ENCODE data around the gene PALM. TPM values are rescaled to one million over a fixed set of nuclear protein-coding genes. Genes with fewer than 3 reads are reported as not detected.
A peak's percentile ranks its signal among the peaks of the same experiment; 100 is the strongest.

The PALM gene
- total and polyA plus RNA-seq, 10 of the 15 experiments (the other 5 are each of a cell fraction or from before 2014, with no cell fraction given): 0.09 to 0.95 (median 0.23) TPM; not detected in 2

- intact Hi-C loops (cut with micrococcal nuclease; ENCODE audit: unreplicated experiment) (no loop called here), in situ Hi-C loops (cut with MboI) (no loop called here)
- ChIA-PET SMC1A (ENCODE audit: uncharacterized antibody, unreplicated experiment) (no interaction called here), POLR2A (interaction anchor here (0.7 kb wide), 1 partner anchor 108 kb away, joined by 6 read pairs; no protein-coding TSS in a partner anchor), RAD21 (ENCODE audit: unreplicated experiment) (no interaction called here), CTCF (no interaction called here)
- Histone ChIP-seq H3K79me2 (ENCODE audit: control insufficient read depth, insufficient read depth, low read length) (peaks cover 12% of the 10 kb centered on the region), H3K9ac (ENCODE audit: control insufficient read depth, insufficient read depth, low read length) (no peak overlapping the region), H3K9me3 (replicated peaks; ENCODE audit: control insufficient read depth, insufficient read depth, low read length) (no peaks in the 10 kb centered on the region), H3K27ac (ENCODE audit: control insufficient read depth, insufficient read depth) (no peak overlapping the region), H3K4me3 (no peak overlapping the region), H3K4me2 (ENCODE audit: control insufficient read depth, insufficient read depth) (no peak overlapping the region), H3K4me1 (ENCODE audit: control insufficient read depth, insufficient read depth, low read length) (no peaks in the 10 kb centered on the region), H2AFZ (ENCODE audit: control insufficient read depth, low read depth, low read length) (no peak overlapping the region), H4K20me1 (ENCODE audit: control insufficient read depth, insufficient read depth) (peaks cover 2% of the 10 kb centered on the region), H3K27me3 (replicated peaks in 1 of 2; ENCODE audit: control insufficient read depth in 2 of 2, insufficient read depth in 2 of 2, low read length in 1 of 2) (no peaks in the 10 kb centered on the region; a peak in 1 of 4 replicates), H3K36me3 (ENCODE audit: control insufficient read depth in 2 of 2, insufficient read depth in 2 of 2, low read length in 1 of 2) (no peaks in the 10 kb centered on the region; a peak in 3 of 4 replicates)
- FAIRE-seq (no peak), DNase-seq (ENCODE audit: low read depth, low spot score) (no peak), ATAC-seq (no peak)
- BruUV-seq (replicated peaks): no TSS peak
- 94% methylated on average over 12 of the region's 12 CpGs for WGBS (ENCODE audit: insufficient coverage, insufficient replicate concordance, low lambda C conversion rate, missing lambda C conversion rate)
- peak; percentile 76 for TF ChIP-seq BCL3 (IDR thresholded peaks at IDR 0.05; ENCODE audit: borderline replicate concordance, insufficient read depth, low read depth, low read length, poor library complexity, severe bottlenecking)
- TF ChIP-seq SP1 (IDR thresholded peaks at IDR 0.05; ENCODE audit: low read depth, low read length): no peak
These were observed 85.1 kb downstream of the PALM start for GRCh38 chr19:793806-794205.

DNA sequence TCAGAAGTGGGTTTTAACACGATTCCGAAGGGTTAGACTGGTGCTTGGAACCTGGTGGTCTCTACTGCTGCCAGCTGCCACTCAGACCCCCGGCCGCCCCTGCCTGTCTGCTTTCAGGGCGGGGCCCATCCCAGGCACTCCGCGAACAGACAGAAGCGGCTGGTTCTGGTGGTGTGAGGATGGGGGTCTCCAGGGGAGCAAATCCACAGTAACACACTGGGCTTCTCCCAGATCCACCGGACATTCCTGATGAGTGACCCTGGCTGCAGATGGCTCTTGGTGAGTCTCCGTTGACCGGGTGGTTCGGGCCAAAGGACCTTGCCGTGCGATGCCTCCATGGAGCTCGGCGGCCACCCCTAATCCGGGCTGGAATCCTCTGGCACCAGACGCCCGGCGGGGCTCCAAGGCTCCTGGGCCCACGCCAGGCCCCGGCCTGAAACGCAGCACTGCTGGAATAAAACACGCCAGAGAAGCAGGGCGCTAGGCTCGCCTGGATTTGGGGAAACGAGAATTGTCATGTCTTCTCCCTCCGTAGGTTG, 86.4 kb downstream of the PALM start:
- intact Hi-C loops (cut with micrococcal nuclease; ENCODE audit: unreplicated experiment): no loop called here
- H3K27me3 ChIP-seq (replicated peaks in 1 of 2; ENCODE audit: control insufficient read depth in 2 of 2, insufficient read depth in 2 of 2, low read length in 1 of 2): no peaks in the 10 kb centered on the region
- peaks cover 13% of the 10 kb centered on the region for H4K20me1 ChIP-seq (ENCODE audit: control insufficient read depth, insufficient read depth)
- H3K9me3 ChIP-seq (replicated peaks; ENCODE audit: control insufficient read depth, insufficient read depth, low read length): no peaks in the 10 kb centered on the region
- no peak overlapping the region for H3K9ac ChIP-seq (ENCODE audit: control insufficient read depth, insufficient read depth, low read length)
- H2AFZ ChIP-seq (ENCODE audit: control insufficient read depth, low read depth, low read length): no peak overlapping the region
- CTCF ChIA-PET: no interaction called here
- H3K27ac ChIP-seq (ENCODE audit: control insufficient read depth, insufficient read depth): no peak overlapping the region
- peak; percentile 54 for TF ChIP-seq BCL3 (IDR thresholded peaks at IDR 0.05; ENCODE audit: borderline replicate concordance, insufficient read depth, low read depth, low read length, poor library complexity, severe bottlenecking)
- no peak for TF ChIP-seq DPF2 (IDR thresholded peaks at IDR 0.05)
- TF ChIP-seq ETV6 (conservative IDR thresholded peaks at IDR 0.05 in 1 of 2, IDR thresholded peaks at IDR 0.05 in 1 of 2; ENCODE audit: borderline replicate concordance in 1 of 2, low read depth in 1 of 2): no peak
- peak; percentile 27; the same call in 1 of the 2 replicates for TF ChIP-seq IKZF1 (conservative IDR thresholded peaks at IDR 0.05)
- TF ChIP-seq SMAD5 (IDR thresholded peaks at IDR 0.05; ENCODE audit: low read depth): no peak
- TF ChIP-seq MLLT1 (IDR thresholded peaks at IDR 0.05): no peak
- SMC1A ChIA-PET (ENCODE audit: uncharacterized antibody, unreplicated experiment): no interaction called here
- no peak for ATAC-seq
- POLR2A ChIA-PET: no interaction called here
- BruUV-seq (replicated peaks): no TSS peak
- H3K4me1 ChIP-seq (ENCODE audit: control insufficient read depth, insufficient read depth, low read length): peaks cover under 1% of the 10 kb centered on the region; the same call in 1 of the 2 replicates
- FAIRE-seq: no peak
- in situ Hi-C loops (cut with MboI): no loop called here
- 95% methylated on average over 28 of the region's 28 CpGs for WGBS (ENCODE audit: insufficient coverage, insufficient replicate concordance, low lambda C conversion rate, missing lambda C conversion rate)
- H3K79me2 ChIP-seq (ENCODE audit: control insufficient read depth, insufficient read depth, low read length): peaks cover 25% of the 10 kb centered on the region
- H3K4me2 ChIP-seq (ENCODE audit: control insufficient read depth, insufficient read depth): no peak overlapping the region
- H3K36me3 ChIP-seq (ENCODE audit: control insufficient read depth in 2 of 2, insufficient read depth in 2 of 2, low read length in 1 of 2): peaks cover 6 to 8% of the 10 kb centered on the region in 2 experiments; a peak in 3 of 4 replicates
- no peak overlapping the region for H3K4me3 ChIP-seq
- DNase-seq (ENCODE audit: low read depth, low spot score): no peak
- RAD21 ChIA-PET (ENCODE audit: unreplicated experiment): no interaction called here
